Stimulated activated CD4-positive, alpha-beta T cell treated with anti-CD3 and anti-CD28 coated beads, Interleukin-2, amount 100 ng/mL, for 24 hours (primary cell): Measurements from ENCODE around the gene C2orf69.

Source experiments
- DNase-seq, 2 donors: peaks; one replicate each; pipeline ENCODE4 v3.0.0-alpha.2; 2020

C2orf69 gene

GRCh38 chr2:199972088-199972626 lies 61.1 kb downstream of the C2orf69 start:
- DNase-seq: no peak

DNA sequence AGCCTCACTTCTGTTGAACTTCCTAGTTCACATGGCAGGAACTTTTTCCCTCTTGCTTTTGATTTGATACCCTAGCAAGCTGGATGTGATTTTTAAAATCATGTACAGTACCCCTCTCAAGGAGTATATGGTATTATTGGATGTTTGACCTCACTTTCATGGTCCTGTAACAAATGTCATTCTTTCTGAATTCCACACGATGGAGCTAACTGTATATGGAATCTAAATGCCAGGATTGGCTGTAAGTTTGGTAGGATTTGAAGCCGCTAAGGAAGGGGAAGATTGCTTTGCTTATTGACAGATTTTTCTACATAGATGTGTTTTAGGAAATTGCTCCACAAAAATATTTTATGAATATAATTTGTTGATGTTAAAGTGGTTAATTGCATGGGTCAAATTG lies 62.6 kb downstream of the C2orf69 start:
- no peak for DNase-seq

GRCh38 chr2:199975273-199975895 lies 64.3 kb downstream of the C2orf69 start:
- no peak for DNase-seq
